Stimulated activated memory B cell treated with anti-CD40 and anti-IgM and Interleukin-4, amounts not matched to agents 10 μg/mL and 1 μg/mL and 100 μg/mL, for 72 hours (primary cell): ENCODE measurements around the gene VPS35L.
"Not testable (repeated sequence)": the region's sequence is repeated elsewhere in the genome, so short reads cannot be mapped to it uniquely, and the experiment has no call there.

ENCODE experiments used
- ATAC-seq: fragments of 150-1000 bp; cut with Tn5 transposase; 2 replicates; pipeline ENCODE4 v1.10.0; 2021
- H3K27ac Mint-ChIP-seq: one replicate; pipeline ENCODE4 v1.8.0; 2022; ENCODE audit warnings: mild to moderate bottlenecking, mixed read lengths
- H3K27me3 Mint-ChIP-seq: one replicate; pipeline ENCODE4 v1.8.0; 2022; ENCODE audit warnings: mixed read lengths
- H3K36me3 Mint-ChIP-seq: one replicate; pipeline ENCODE4 v1.8.0; 2022; ENCODE audit warnings: mixed read lengths
- H3K4me1 Mint-ChIP-seq: one replicate; pipeline ENCODE4 v1.8.0; 2022; ENCODE audit warnings: mixed read lengths
- H3K4me3 Mint-ChIP-seq: one replicate; pipeline ENCODE4 v1.8.0; 2022; ENCODE audit warnings: mild to moderate bottlenecking, moderate library complexity, mixed read lengths
- H3K9me3 Mint-ChIP-seq: one replicate; pipeline ENCODE4 v1.8.0; 2022; ENCODE audit warnings: mixed read lengths

The VPS35L gene

GRCh38 chr16:19713697-19714096, 158.2 kb downstream of the VPS35L start:
- H3K27me3 Mint-ChIP-seq, result no peaks in the 10 kb centered on the region
- peaks cover 41% of the 10 kb centered on the region for H3K4me1 Mint-ChIP-seq
- no peaks in the 10 kb centered on the region for H3K9me3 Mint-ChIP-seq
- no peak for ATAC-seq
- H3K27ac Mint-ChIP-seq, result no peak overlapping the region
- peaks cover 40% of the 10 kb centered on the region for H3K36me3 Mint-ChIP-seq
- H3K4me3 Mint-ChIP-seq, result no peak overlapping the region

- H3K4me3 Mint-ChIP-seq, result no peak overlapping the region
- no peaks in the 10 kb centered on the region for H3K27me3 Mint-ChIP-seq
- peaks cover 29% of the 10 kb centered on the region for H3K36me3 Mint-ChIP-seq
- peaks cover 41% of the 10 kb centered on the region for H3K4me1 Mint-ChIP-seq
- no peak overlapping the region for H3K27ac Mint-ChIP-seq
- no peak for ATAC-seq
- no peaks in the 10 kb centered on the region for H3K9me3 Mint-ChIP-seq
Observed at GRCh38 chr16:19715566-19715965, 160.1 kb downstream of the VPS35L start.

GRCh38 chr16:19716183-19716582, 160.7 kb downstream of the VPS35L start:
- peaks cover 29% of the 10 kb centered on the region for H3K36me3 Mint-ChIP-seq
- peak overlapping the region; percentile 14 for H3K4me3 Mint-ChIP-seq
- H3K27ac Mint-ChIP-seq, result peak overlapping the region; percentile 3
- ATAC-seq, result no peak
- H3K4me1 Mint-ChIP-seq, result peaks cover 41% of the 10 kb centered on the region
- H3K9me3 Mint-ChIP-seq, result no peaks in the 10 kb centered on the region
- H3K27me3 Mint-ChIP-seq, result no peaks in the 10 kb centered on the region

- peaks cover 24% of the 10 kb centered on the region for H3K36me3 Mint-ChIP-seq
- H3K27me3 Mint-ChIP-seq, H3K9me3 Mint-ChIP-seq, ATAC-seq: not testable (repeated sequence)
- peak overlapping the region; percentile 96 for H3K4me3 Mint-ChIP-seq
- H3K4me1 Mint-ChIP-seq, result peaks cover 37% of the 10 kb centered on the region
- H3K27ac Mint-ChIP-seq, result peak overlapping the region; percentile 91
Observed at GRCh38 chr16:19716728-19717127, 161.2 kb downstream of the VPS35L start.

DNA sequence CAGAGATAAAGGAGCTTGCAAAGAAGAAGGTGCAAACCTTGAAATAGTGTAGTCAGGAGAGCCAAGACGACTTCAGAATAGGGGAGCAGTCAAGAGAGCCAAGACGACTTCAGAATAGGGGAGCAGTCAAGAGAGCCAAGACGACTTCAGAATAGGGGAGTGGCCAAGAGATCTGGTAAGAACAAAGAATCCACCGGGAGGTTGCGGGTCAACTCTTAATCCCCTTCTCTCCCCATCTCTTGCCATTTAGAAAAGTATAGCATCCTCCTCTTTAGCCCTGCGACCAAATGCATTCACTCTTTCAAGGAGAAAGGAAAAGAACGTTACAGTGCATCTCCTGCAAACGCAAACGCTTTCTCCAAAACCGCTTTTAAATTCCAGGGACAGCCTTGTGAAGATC, 161.8 kb downstream of the VPS35L start:
- Mint-ChIP-seq H3K4me1 (peaks cover 34% of the 10 kb centered on the region), H3K9me3 (no peaks in the 10 kb centered on the region), H3K4me3 (peak overlapping the region; percentile 96), H3K36me3 (peaks cover 21% of the 10 kb centered on the region), H3K27me3 (no peaks in the 10 kb centered on the region), H3K27ac (peak overlapping the region; percentile 91)
- ATAC-seq, result no peak

DNA sequence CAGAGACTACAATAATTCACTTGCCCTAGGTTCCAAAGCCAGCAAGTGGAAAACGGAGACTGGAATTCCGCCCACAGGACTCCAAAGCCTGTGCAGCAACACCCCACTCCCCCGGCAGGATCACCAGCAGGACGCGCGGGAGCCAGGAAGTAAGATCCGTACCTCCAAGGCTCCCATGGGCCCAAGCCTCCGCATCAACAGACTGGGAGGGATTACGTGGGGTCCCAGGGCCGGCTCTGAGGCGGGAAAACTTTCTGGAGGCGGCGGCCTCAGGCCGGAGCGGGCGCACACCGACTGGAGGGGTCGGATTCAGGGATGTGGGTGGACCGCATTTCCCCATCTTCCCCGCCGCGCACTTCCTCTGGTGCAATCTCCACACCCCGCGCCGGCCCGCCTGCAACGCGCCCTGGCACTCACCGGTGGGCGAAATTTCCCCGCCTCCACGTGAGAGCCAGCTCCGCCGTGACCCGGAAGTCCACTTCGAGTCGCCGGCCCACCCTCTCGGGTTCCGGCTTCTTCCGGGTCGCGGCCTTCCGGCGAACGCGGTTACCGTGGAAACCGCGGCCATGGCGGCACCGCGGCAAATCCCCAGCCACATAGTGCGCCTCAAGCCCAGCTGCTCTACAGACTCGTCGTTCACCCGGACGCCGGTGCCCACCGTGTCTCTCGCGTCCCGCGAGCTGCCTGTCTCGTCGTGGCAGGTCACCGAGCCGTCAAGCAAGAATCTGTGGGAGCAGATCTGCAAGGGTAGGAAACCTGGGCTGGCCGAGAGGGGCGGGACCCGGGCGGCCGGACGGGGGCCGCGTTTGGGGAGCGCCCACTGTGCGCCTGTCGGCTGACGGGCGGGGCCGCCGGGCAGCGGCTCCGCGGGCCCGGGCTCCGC, 162.5 kb downstream of the VPS35L start, which contains the start of the genes IQCK and KNOP1:
IQCK (plus strand) TSS at position 531 of the 883 bp plus-strand sequence; CDS start at position 567, 36 bp downstream.
KNOP1 (minus strand) TSS at position 487 of the 883 bp plus-strand sequence. CDS start 3,192 bp downstream, outside the sequence.
- peaks cover 21% of the 10 kb centered on the region for H3K36me3 Mint-ChIP-seq
- no peaks in the 10 kb centered on the region for H3K27me3 Mint-ChIP-seq
- peak within 1 kb of the TSS; percentile 91 for H3K27ac Mint-ChIP-seq
- H3K4me1 Mint-ChIP-seq, result peaks cover 34% of the 10 kb centered on the region
- H3K4me3 Mint-ChIP-seq, result peak within 1 kb of the TSS; percentile 96
- H3K9me3 Mint-ChIP-seq, result no peaks in the 10 kb centered on the region
- peak; percentile 96 for ATAC-seq

- Mint-ChIP-seq H3K4me1 (peaks cover 34% of the 10 kb centered on the region), H3K36me3 (peaks cover 21% of the 10 kb centered on the region), H3K27me3 (no peaks in the 10 kb centered on the region), H3K4me3 (peak overlapping the region; percentile 96), H3K27ac (peak overlapping the region; percentile 91), H3K9me3 (no peaks in the 10 kb centered on the region)
- no peak for ATAC-seq
Observed at GRCh38 chr16:19718624-19718965, 163.1 kb downstream of the VPS35L start.

GRCh38 chr16:19722269-19722952, 166.9 kb downstream of the VPS35L start:
- Mint-ChIP-seq H3K9me3 (no peaks in the 10 kb centered on the region), H3K27ac (no peak overlapping the region), H3K4me3 (no peak overlapping the region), H3K36me3 (no peaks in the 10 kb centered on the region), H3K27me3 (no peaks in the 10 kb centered on the region), H3K4me1 (peaks cover under 1% of the 10 kb centered on the region)
- ATAC-seq, result no peak

- no peak overlapping the region for H3K27ac Mint-ChIP-seq
- ATAC-seq, result no peak
- H3K36me3 Mint-ChIP-seq, result no peaks in the 10 kb centered on the region
- H3K4me3 Mint-ChIP-seq, result no peak overlapping the region
- H3K9me3 Mint-ChIP-seq, result no peaks in the 10 kb centered on the region
- H3K27me3 Mint-ChIP-seq, result no peaks in the 10 kb centered on the region
- H3K4me1 Mint-ChIP-seq, result no peaks in the 10 kb centered on the region
Observed at GRCh38 chr16:19722981-19723380, 167.5 kb downstream of the VPS35L start.

- Mint-ChIP-seq H3K4me1 (no peaks in the 10 kb centered on the region), H3K27me3 (no peaks in the 10 kb centered on the region), H3K36me3 (no peaks in the 10 kb centered on the region), H3K9me3 (no peaks in the 10 kb centered on the region), H3K4me3 (no peak overlapping the region), H3K27ac (no peak overlapping the region)
- ATAC-seq, result no peak
Observed at GRCh38 chr16:19728636-19728965, 173.1 kb downstream of the VPS35L start.

GRCh38 chr16:19733551-19733950, 178.0 kb downstream of the VPS35L start:
- no peaks in the 10 kb centered on the region for H3K4me1 Mint-ChIP-seq
- no peak overlapping the region for H3K4me3 Mint-ChIP-seq
- no peak for ATAC-seq
- no peaks in the 10 kb centered on the region for H3K9me3 Mint-ChIP-seq
- no peaks in the 10 kb centered on the region for H3K27me3 Mint-ChIP-seq
- H3K36me3 Mint-ChIP-seq, result peaks cover 5% of the 10 kb centered on the region
- H3K27ac Mint-ChIP-seq, result no peak overlapping the region

GRCh38 chr16:19735074-19735867, 179.8 kb downstream of the VPS35L start:
- Mint-ChIP-seq H3K36me3 (peaks cover 19% of the 10 kb centered on the region), H3K4me1 (no peaks in the 10 kb centered on the region), H3K4me3 (no peak overlapping the region), H3K9me3 (no peaks in the 10 kb centered on the region), H3K27ac (no peak overlapping the region), H3K27me3 (no peaks in the 10 kb centered on the region)
- ATAC-seq, result no peak

- H3K27ac Mint-ChIP-seq, result no peak overlapping the region
- no peak overlapping the region for H3K4me3 Mint-ChIP-seq
- ATAC-seq, result no peak
- no peaks in the 10 kb centered on the region for H3K4me1 Mint-ChIP-seq
- no peaks in the 10 kb centered on the region for H3K9me3 Mint-ChIP-seq
- no peaks in the 10 kb centered on the region for H3K27me3 Mint-ChIP-seq
- H3K36me3 Mint-ChIP-seq, result peaks cover 20% of the 10 kb centered on the region
Observed at GRCh38 chr16:19737306-19738038, 182.0 kb downstream of the VPS35L start.

DNA sequence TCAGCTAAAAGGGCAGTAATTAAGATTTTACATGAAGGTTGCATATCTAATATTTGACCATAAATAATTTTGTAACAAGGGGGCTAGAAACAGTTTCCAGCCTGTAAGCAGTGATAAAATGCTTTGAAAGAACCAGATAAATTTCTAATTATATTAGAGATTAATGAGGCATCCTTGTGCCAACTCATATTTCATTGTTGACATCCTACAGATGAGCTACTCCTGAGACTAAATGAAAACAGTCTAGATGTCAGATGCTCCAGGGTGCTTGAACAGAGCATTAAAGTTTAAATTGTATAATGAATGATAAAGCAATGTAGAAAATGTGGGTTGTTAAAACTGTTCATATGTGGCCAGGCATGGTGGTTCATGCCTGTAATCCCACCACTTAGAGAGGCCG, 185.9 kb downstream of the VPS35L start:
- no peak for ATAC-seq
- Mint-ChIP-seq H3K4me3 (no peak overlapping the region), H3K4me1 (no peaks in the 10 kb centered on the region), H3K9me3 (no peaks in the 10 kb centered on the region), H3K36me3 (peaks cover 17% of the 10 kb centered on the region), H3K27ac (no peak overlapping the region), H3K27me3 (no peaks in the 10 kb centered on the region)

DNA sequence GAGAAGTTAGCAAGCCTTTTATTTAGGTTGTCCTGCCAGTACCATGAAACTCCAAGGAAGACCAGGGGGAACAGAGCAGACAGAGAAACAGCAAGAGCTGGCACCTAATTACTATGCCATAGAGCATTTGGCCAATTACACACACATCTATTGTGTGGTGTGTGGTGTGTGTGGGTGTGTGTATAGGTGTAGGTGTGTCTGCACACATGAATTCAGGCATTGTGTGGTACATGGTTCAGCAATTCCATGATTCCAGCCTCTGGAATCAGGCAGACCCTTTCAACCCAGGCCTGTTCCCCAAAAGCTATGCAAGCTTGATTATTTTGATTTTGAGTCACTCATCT, 188.3 kb downstream of the VPS35L start:
- H3K27ac Mint-ChIP-seq, result no peak overlapping the region
- no peak for ATAC-seq
- no peaks in the 10 kb centered on the region for H3K9me3 Mint-ChIP-seq
- H3K4me1 Mint-ChIP-seq, result no peaks in the 10 kb centered on the region
- no peak overlapping the region for H3K4me3 Mint-ChIP-seq
- peaks cover 15% of the 10 kb centered on the region for H3K36me3 Mint-ChIP-seq
- H3K27me3 Mint-ChIP-seq, result no peaks in the 10 kb centered on the region
